Measurements from ENCODE around the gene DLK1. TPM values are rescaled to one million over a fixed set of nuclear protein-coding genes. Genes with fewer than 3 reads are reported as not detected.

The DLK1 gene
- total and polyA plus RNA-seq, 2 of the 4 experiments (the other 2 are of a cell fraction), result under 0.01 to 0.07 TPM

Other genes starting within 250 kb of the DLK1 start
- 0.18 and 0.28 TPM in 2 replicates for gene BEGAIN, start 139.5 kb upstream of the DLK1 start, total RNA-seq (2012; rRNA removed)
- gene BEGAIN, start 139.5 kb upstream of the DLK1 start, polyA plus RNA-seq (2012; rRNA removed), result 0.99 and 1.2 TPM in 2 replicates
- 31.5 and 32.5 TPM in 2 replicates for gene MEG3, start 99.2 kb downstream of the DLK1 start, total RNA-seq (2012; rRNA removed)
- 518 and 556 TPM in 2 replicates for gene MEG3, start 99.2 kb downstream of the DLK1 start, polyA plus RNA-seq (2012; rRNA removed)
- gene RTL1, start 176.8 kb downstream of the DLK1 start, total RNA-seq (2012; rRNA removed), result not detected in 2 replicates
- not detected in 2 replicates for gene RTL1, start 176.8 kb downstream of the DLK1 start, polyA plus RNA-seq (2012; rRNA removed)